Osteocyte (in vitro differentiated cells): ENCODE results near the gene KIRREL3. TPM values are rescaled to one million over a fixed set of nuclear protein-coding genes. Genes with fewer than 3 reads are reported as not detected.

Source experiments
- DNase-seq: peaks from one replicate; pipeline ENCODE4 v3.0.0; 2021; ENCODE audit warnings: mixed read lengths; ENCODE audit not compliant: unreplicated experiment; ENCODE audit errors: extremely low spot score
- H3K27ac Mint-ChIP-seq: one replicate; pipeline ENCODE4 v1.8.0; 2021; ENCODE audit warnings: mild to moderate bottlenecking, mixed read lengths; ENCODE audit not compliant: unreplicated experiment
- H3K27me3 Mint-ChIP-seq: one replicate; pipeline ENCODE4 v1.8.0; 2021; ENCODE audit warnings: mixed read lengths; ENCODE audit not compliant: unreplicated experiment
- H3K36me3 Mint-ChIP-seq: one replicate; pipeline ENCODE4 v1.8.0; 2021; ENCODE audit warnings: mixed read lengths; ENCODE audit not compliant: unreplicated experiment
- H3K4me1 Mint-ChIP-seq: one replicate; pipeline ENCODE4 v1.8.0; 2021; ENCODE audit warnings: mixed read lengths; ENCODE audit not compliant: unreplicated experiment
- H3K4me3 Mint-ChIP-seq: one replicate; pipeline ENCODE4 v1.8.0; 2021; ENCODE audit warnings: mild to moderate bottlenecking, moderate library complexity, mixed read lengths; ENCODE audit not compliant: unreplicated experiment
- H3K9me3 Mint-ChIP-seq: one replicate; pipeline ENCODE4 v1.8.0; 2021; ENCODE audit warnings: mixed read lengths; ENCODE audit not compliant: unreplicated experiment
- long read RNA-seq: library from polyadenylated mRNA; unstranded; transcript quantifications from one replicate; pipeline ENCODE4 v2.0.0, GENCODE V29; 2021
- total RNA-seq: library from RNA; stranded (reverse); gene quantifications from 2 replicates; pipeline ENCODE4 v1.2.1, GENCODE V29; 2021
- TF ChIP-seq, protein P1 (sequence below): fragments of 200-600 bp; sonication (generic); IDR thresholded peaks from 2 replicates; pipeline ENCODE4 v1.5.0; 2021; ENCODE audit warnings: antibody characterized with exemption, mild to moderate bottlenecking, moderate library complexity

Gene KIRREL3
- total RNA-seq, result 1.2 and 1.9 TPM in 2 replicates
- long read RNA-seq, partial matches to known transcripts, result 0 of 2 reads
- long read RNA-seq, other reads (novel, unspliced or antisense), result 2 of 2 reads

DNA sequence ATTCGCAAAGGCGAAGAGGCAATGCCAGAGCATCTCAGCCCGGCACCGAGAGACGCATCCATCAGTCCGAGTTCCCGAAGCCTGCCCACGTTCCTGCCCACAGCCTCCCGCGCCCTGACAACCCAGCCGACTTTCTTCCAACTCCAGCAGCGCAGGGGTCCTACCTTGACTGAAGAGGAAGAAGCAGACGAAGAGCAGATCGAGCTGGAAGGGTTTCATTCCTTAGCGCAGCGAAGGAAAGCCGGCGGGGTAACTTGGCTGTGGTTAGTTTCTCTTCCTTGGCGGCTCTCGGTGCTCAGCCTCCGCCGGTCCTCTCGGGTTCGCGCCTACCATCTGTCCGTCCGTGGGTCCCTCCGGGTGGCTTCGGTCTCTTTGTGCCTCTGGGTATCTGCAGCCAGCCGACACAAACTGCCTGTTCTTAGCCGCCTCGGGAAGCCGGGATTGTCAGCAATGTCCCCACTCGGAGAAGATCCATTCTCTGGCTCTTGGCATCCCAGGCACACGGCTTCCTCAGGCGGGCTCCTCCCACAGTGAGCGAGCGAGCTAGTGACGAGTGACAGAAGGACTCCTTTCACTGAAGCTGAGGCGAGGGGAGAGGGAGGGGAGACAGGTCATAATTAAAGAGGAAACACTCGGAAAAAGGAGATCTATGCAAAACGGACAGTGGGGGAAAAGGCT, at the start of gene KIRREL3:
Gene KIRREL3 (minus strand): TSS at position 480 of the 678 bp plus-strand sequence.
- H3K27ac Mint-ChIP-seq, result no peak within 1 kb of the TSS
- no peaks in the 10 kb centered on the region for H3K9me3 Mint-ChIP-seq
- H3K4me1 Mint-ChIP-seq, result peaks cover 9% of the 10 kb centered on the region
- DNase-seq, result no peak
- no peaks in the 10 kb centered on the region for H3K36me3 Mint-ChIP-seq
- no peak within 1 kb of the TSS for H3K4me3 Mint-ChIP-seq
- peaks cover 5% of the 10 kb centered on the region for H3K27me3 Mint-ChIP-seq
- TF ChIP-seq, protein P1, sequence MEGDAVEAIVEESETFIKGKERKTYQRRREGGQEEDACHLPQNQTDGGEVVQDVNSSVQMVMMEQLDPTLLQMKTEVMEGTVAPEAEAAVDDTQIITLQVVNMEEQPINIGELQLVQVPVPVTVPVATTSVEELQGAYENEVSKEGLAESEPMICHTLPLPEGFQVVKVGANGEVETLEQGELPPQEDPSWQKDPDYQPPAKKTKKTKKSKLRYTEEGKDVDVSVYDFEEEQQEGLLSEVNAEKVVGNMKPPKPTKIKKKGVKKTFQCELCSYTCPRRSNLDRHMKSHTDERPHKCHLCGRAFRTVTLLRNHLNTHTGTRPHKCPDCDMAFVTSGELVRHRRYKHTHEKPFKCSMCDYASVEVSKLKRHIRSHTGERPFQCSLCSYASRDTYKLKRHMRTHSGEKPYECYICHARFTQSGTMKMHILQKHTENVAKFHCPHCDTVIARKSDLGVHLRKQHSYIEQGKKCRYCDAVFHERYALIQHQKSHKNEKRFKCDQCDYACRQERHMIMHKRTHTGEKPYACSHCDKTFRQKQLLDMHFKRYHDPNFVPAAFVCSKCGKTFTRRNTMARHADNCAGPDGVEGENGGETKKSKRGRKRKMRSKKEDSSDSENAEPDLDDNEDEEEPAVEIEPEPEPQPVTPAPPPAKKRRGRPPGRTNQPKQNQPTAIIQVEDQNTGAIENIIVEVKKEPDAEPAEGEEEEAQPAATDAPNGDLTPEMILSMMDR, result no peak

- TF ChIP-seq, protein P1, result no peak
- Mint-ChIP-seq H3K4me3 (no peak overlapping the region), H3K4me1 (no peaks in the 10 kb centered on the region)
These were observed 49.6 kb upstream of the KIRREL3 start for GRCh38 chr11:127050186-127050585.

GRCh38 chr11:127049486-127049885, 48.9 kb upstream of the KIRREL3 start:
- H3K9me3 Mint-ChIP-seq, result no peaks in the 10 kb centered on the region
- H3K36me3 Mint-ChIP-seq, result no peaks in the 10 kb centered on the region
- H3K4me3 Mint-ChIP-seq, result no peak overlapping the region
- H3K27me3 Mint-ChIP-seq, result peaks cover 13% of the 10 kb centered on the region
- no peak for DNase-seq
- TF ChIP-seq, protein P1, result no peak
- no peaks in the 10 kb centered on the region for H3K4me1 Mint-ChIP-seq
- H3K27ac Mint-ChIP-seq, result no peak overlapping the region

More at GRCh38 chr11:127050186-127050585, 49.6 kb upstream of the KIRREL3 start:
- Mint-ChIP-seq H3K36me3 (no peaks in the 10 kb centered on the region), H3K27ac (no peak overlapping the region), H3K9me3 (no peaks in the 10 kb centered on the region), H3K27me3 (peaks cover 13% of the 10 kb centered on the region)
- DNase-seq, result no peak

DNA sequence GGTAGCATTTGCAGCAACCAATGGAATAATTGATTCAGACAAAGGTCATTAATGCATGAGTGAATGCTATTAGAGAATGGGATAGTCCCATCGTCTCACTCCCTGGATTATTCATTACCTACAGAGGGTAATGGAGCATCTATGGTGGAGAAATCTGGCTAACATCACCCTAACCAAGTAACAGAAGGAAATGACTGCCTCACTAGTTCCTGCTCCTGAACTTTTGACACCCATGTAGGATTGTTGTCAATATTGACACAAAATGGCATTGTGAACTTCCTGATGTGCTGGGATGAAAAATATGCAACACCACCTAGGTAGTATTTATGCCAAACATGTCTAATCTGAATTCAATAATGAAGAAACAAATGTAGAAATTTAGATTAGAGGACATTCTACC, 44.0 kb upstream of the KIRREL3 start:
- H3K27ac Mint-ChIP-seq, result no peak overlapping the region
- H3K36me3 Mint-ChIP-seq, result no peaks in the 10 kb centered on the region
- no peaks in the 10 kb centered on the region for H3K9me3 Mint-ChIP-seq
- H3K4me3 Mint-ChIP-seq, result no peak overlapping the region
- TF ChIP-seq, protein P1, result no peak
- no peaks in the 10 kb centered on the region for H3K4me1 Mint-ChIP-seq
- H3K27me3 Mint-ChIP-seq, result peaks cover 6% of the 10 kb centered on the region
- DNase-seq, result no peak

DNA sequence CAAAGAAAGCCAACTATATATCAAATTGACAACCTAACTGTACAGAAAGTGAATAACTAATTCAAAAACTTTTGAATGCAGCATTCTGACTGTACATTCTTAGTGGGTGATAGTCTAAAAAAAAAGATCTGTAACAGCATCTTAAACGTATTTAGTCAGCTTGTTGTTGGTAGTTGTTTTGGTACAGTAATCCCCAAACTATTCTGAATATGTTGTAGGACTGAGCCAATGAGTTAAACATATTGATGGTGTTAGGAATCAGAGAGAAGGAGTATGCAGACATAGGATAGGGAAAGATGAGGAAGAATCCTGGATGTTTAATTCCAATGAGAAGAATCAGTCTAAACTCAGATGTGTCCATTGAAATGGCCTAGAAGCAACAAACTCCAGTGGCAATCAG, 41.9 kb upstream of the KIRREL3 start:
- Mint-ChIP-seq H3K4me1 (no peaks in the 10 kb centered on the region), H3K9me3 (no peaks in the 10 kb centered on the region), H3K4me3 (no peak overlapping the region), H3K27me3 (peaks cover 9% of the 10 kb centered on the region), H3K27ac (no peak overlapping the region), H3K36me3 (no peaks in the 10 kb centered on the region)
- no peak for DNase-seq
- TF ChIP-seq, protein P1, result no peak
